ENCODE results near the gene NXPH2. TPM values are rescaled to one million over a fixed set of nuclear protein-coding genes. Genes with fewer than 3 reads are reported as not detected.
A peak's percentile ranks its signal among the peaks of the same experiment; 100 is the strongest.

Gene NXPH2
- total RNA-seq, 1 experiment from 2014 or later = 0.94 TPM

DNA sequence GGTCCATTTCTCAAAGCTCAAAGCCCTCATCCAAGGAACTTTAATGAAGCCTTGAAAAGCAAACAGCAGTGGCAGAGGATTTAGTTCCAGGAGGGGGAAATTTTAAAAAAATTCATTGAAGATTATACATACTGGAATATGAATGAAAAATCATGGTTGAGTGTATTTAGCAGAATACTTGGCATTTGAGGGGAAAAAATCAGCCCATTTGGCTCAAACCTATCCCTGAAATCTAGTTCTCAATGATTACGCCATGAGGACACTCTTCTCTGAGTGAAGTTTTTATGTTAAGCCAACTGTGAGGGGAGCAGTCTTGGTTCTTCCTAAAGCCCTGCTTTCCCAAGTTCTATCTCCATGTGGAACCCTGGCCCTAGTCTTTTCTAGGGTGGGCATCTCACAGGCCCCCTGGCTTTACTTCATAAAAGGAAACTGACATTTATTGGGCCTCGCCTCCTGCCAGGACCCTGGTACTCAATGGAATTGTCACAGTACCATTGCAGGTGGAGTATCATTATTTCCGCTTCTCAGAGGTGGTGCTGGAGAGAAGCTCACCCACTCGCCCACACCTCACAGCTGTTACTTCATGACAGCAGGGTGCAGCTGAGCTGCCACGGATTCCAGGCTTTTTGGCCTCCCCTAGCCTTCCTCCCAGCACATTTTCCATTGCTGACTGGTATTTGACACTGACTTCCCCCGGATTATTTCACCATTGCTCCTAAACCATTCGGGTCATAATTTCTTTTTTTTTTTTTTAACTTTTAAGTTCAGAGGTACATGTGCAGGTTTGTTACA is 56.8 kb downstream of the NXPH2 start (continued):
- no peak for TF ChIP-seq ZNF423 (CRISPR knock-in tag; IDR thresholded peaks at IDR 0.05)

DNA sequence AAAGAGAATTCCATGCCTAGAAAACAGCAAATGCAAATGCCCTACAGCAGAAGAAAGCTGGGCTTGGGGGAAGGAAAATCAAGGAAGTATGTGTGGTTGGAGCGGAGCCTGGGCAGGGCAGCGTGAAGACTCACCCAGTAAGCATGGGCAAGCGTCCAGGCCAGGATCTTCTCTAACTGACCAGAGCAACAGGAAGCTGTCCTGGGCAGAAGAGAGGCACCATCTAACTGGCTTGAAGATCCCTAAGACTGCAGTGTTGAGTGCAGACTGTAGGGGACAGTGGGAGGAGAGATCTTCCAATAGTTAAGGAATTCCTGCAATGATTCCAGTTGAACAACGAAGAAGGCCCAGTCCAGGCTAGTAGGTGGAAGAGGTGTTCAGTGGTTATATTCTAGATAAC is 57.9 kb downstream of the NXPH2 start:
- H3K4me1 Mint-ChIP-seq = peaks cover 21% of the 10 kb centered on the region
- H3K4me3 Mint-ChIP-seq = no peak overlapping the region
- ATAC-seq = peak; percentile 80
- POLR2A ChIA-PET = no interaction called here
- no peaks in the 10 kb centered on the region for H3K9me3 Mint-ChIP-seq
- H3K27ac Mint-ChIP-seq = no peak overlapping the region
- TF ChIP-seq RELA (CRISPR knock-in tag; IDR thresholded peaks at IDR 0.05; ENCODE audit: borderline replicate concordance) (no peak), NR2C2 (CRISPR knock-in tag; IDR thresholded peaks at IDR 0.05) (no peak), FOXK1 (CRISPR knock-in tag; IDR thresholded peaks at IDR 0.05) (no peak), ZNF219 (CRISPR knock-in tag; IDR thresholded peaks at IDR 0.05; ENCODE audit: borderline replicate concordance) (no peak), CBFB (CRISPR knock-in tag; IDR thresholded peaks at IDR 0.05; ENCODE audit: low read depth) (no peak), IRF2 (CRISPR knock-in tag; IDR thresholded peaks at IDR 0.05; ENCODE audit: borderline replicate concordance, low read depth) (no peak), CREM (CRISPR knock-in tag; IDR thresholded peaks at IDR 0.05) (no peak)
- TF ChIP-seq, protein P1, sequence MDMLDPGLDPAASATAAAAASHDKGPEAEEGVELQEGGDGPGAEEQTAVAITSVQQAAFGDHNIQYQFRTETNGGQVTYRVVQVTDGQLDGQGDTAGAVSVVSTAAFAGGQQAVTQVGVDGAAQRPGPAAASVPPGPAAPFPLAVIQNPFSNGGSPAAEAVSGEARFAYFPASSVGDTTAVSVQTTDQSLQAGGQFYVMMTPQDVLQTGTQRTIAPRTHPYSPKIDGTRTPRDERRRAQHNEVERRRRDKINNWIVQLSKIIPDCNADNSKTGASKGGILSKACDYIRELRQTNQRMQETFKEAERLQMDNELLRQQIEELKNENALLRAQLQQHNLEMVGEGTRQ (CRISPR knock-in tag; IDR thresholded peaks at IDR 0.05) = no peak
- TF ChIP-seq, protein P2, sequence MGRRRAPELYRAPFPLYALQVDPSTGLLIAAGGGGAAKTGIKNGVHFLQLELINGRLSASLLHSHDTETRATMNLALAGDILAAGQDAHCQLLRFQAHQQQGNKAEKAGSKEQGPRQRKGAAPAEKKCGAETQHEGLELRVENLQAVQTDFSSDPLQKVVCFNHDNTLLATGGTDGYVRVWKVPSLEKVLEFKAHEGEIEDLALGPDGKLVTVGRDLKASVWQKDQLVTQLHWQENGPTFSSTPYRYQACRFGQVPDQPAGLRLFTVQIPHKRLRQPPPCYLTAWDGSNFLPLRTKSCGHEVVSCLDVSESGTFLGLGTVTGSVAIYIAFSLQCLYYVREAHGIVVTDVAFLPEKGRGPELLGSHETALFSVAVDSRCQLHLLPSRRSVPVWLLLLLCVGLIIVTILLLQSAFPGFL (CRISPR knock-in tag; IDR thresholded peaks at IDR 0.05; ENCODE audit: borderline replicate concordance) = no peak
- TF ChIP-seq, protein P3, sequence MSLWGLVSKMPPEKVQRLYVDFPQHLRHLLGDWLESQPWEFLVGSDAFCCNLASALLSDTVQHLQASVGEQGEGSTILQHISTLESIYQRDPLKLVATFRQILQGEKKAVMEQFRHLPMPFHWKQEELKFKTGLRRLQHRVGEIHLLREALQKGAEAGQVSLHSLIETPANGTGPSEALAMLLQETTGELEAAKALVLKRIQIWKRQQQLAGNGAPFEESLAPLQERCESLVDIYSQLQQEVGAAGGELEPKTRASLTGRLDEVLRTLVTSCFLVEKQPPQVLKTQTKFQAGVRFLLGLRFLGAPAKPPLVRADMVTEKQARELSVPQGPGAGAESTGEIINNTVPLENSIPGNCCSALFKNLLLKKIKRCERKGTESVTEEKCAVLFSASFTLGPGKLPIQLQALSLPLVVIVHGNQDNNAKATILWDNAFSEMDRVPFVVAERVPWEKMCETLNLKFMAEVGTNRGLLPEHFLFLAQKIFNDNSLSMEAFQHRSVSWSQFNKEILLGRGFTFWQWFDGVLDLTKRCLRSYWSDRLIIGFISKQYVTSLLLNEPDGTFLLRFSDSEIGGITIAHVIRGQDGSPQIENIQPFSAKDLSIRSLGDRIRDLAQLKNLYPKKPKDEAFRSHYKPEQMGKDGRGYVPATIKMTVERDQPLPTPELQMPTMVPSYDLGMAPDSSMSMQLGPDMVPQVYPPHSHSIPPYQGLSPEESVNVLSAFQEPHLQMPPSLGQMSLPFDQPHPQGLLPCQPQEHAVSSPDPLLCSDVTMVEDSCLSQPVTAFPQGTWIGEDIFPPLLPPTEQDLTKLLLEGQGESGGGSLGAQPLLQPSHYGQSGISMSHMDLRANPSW (CRISPR knock-in tag; conservative IDR thresholded peaks at IDR 0.05; ENCODE audit: low read depth) = no peak
- no peaks in the 10 kb centered on the region for H3K27me3 Mint-ChIP-seq (ENCODE audit: low read depth)
- CTCF ChIA-PET = interaction anchor here (0.6 to 1.3 kb wide), 3 partner anchors 59 to 174 kb away, joined by 3 to 4 read pairs (median 3); no protein-coding TSS in a partner anchor
- H3K36me3 Mint-ChIP-seq = no peaks in the 10 kb centered on the region
- no peak for DNase-seq (ENCODE audit: low spot score)

DNA sequence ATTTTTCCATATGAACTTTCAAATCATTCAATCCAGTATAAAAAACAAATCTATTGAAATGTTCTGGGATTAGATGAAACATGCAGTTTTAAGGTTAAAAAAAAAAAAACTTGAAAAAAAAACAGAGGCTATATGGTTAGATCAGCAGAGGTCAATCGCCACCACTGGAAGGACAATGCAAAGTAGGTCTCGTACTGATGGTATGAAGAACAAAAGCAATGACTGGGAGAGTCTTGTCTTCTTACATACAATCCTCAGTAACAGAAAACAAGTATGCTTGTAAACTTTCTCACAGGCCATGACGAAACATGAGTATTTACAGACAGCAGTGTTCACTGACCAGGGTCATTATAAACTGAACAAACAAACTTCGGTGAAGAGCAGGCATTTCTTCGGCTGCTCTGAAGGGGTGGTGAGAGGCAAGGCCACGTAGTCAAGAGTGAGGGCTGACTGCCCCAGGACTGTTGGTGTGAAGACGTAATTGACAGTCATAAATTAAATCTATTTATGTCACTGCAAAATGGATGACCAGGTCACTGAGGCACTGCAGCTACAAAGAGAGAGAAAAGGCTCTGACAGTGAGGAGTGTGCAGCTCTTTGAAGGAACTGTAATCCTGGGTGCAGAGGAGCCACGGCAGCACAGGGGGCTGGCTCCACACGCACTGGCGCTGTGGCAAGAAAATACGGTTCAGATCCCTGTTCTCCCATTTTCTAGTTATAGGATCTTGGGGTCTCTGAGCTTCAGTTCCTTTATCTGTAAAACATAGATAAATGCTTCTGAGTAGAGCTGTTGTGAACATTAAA is 60.0 kb downstream of the NXPH2 start:
- DNase-seq (ENCODE audit: low spot score) (no peak), ATAC-seq (no peak)
- no peaks in the 10 kb centered on the region for H3K9me3 Mint-ChIP-seq
- peaks cover 21% of the 10 kb centered on the region for H3K4me1 Mint-ChIP-seq
- CTCF ChIA-PET = no interaction called here
- H3K36me3 Mint-ChIP-seq = no peaks in the 10 kb centered on the region
- POLR2A ChIA-PET = no interaction called here
- H3K4me3 Mint-ChIP-seq = no peak overlapping the region
- no peaks in the 10 kb centered on the region for H3K27me3 Mint-ChIP-seq (ENCODE audit: low read depth)
- TF ChIP-seq, protein P4, sequence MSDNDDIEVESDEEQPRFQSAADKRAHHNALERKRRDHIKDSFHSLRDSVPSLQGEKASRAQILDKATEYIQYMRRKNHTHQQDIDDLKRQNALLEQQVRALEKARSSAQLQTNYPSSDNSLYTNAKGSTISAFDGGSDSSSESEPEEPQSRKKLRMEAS (CRISPR knock-in tag; IDR thresholded peaks at IDR 0.05) = no peak
- TF ChIP-seq GABPB1 (CRISPR knock-in tag; IDR thresholded peaks at IDR 0.05) = peak; percentile 35; the same call in 1 of the 2 replicates
- no peak overlapping the region; the same call in 1 of the 2 replicates for H3K27ac Mint-ChIP-seq

DNA sequence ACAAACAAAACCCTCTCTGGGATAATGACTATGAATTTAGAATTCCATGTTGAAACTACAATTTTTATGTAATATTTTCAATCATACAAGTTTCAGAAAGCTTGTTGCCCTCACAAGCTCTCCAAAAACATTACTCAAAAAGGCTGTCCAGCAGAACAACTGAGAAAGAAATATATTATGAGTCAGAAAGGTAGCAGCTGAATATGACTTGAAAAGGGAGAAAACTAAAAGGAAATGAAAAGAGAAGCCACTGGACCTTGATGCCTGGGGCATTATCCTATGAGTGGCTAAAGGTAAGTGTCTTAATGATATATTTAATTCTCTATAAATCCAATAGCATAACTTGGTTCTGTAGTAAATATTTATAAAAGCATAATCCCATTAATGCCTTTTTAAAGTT is 61.8 kb downstream of the NXPH2 start:
- CTCF ChIA-PET = interaction anchor here (0.6 to 1.9 kb wide), 5 partner anchors 69 to 939 kb away, joined by 4 to 6 read pairs (median 6); no protein-coding TSS in a partner anchor
- no peak for ATAC-seq
- H3K4me1 Mint-ChIP-seq = peaks cover 14% of the 10 kb centered on the region
- no peaks in the 10 kb centered on the region for H3K36me3 Mint-ChIP-seq
- no peaks in the 10 kb centered on the region for H3K9me3 Mint-ChIP-seq
- no peak for DNase-seq (ENCODE audit: low spot score)
- no peak overlapping the region for H3K27ac Mint-ChIP-seq
- no peaks in the 10 kb centered on the region for H3K27me3 Mint-ChIP-seq (ENCODE audit: low read depth)
- H3K4me3 Mint-ChIP-seq = no peak overlapping the region
- TF ChIP-seq, protein P3 (CRISPR knock-in tag; conservative IDR thresholded peaks at IDR 0.05; ENCODE audit: low read depth) = no peak
- no peak for TF ChIP-seq HMGA2 (CRISPR knock-in tag; IDR thresholded peaks at IDR 0.05)
- TF ChIP-seq, protein P5, sequence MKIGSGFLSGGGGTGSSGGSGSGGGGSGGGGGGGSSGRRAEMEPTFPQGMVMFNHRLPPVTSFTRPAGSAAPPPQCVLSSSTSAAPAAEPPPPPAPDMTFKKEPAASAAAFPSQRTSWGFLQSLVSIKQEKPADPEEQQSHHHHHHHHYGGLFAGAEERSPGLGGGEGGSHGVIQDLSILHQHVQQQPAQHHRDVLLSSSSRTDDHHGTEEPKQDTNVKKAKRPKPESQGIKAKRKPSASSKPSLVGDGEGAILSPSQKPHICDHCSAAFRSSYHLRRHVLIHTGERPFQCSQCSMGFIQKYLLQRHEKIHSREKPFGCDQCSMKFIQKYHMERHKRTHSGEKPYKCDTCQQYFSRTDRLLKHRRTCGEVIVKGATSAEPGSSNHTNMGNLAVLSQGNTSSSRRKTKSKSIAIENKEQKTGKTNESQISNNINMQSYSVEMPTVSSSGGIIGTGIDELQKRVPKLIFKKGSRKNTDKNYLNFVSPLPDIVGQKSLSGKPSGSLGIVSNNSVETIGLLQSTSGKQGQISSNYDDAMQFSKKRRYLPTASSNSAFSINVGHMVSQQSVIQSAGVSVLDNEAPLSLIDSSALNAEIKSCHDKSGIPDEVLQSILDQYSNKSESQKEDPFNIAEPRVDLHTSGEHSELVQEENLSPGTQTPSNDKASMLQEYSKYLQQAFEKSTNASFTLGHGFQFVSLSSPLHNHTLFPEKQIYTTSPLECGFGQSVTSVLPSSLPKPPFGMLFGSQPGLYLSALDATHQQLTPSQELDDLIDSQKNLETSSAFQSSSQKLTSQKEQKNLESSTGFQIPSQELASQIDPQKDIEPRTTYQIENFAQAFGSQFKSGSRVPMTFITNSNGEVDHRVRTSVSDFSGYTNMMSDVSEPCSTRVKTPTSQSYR (CRISPR knock-in tag; IDR thresholded peaks at IDR 0.05) = no peak
- POLR2A ChIA-PET = no interaction called here

All from WTC11 (cell line).